ENCODE results near the gene ETF1.
A peak's percentile ranks its signal among the peaks of the same experiment; 100 is the strongest.

ETF1 gene

GRCh38 chr5:138542956-138543729, at the start of gene ETF1:
TSS of gene ETF1 (minus strand) at chr5:138543236. CDS start at chr5:138542918, 318 bp downstream.
- DNase-seq (ENCODE audit: low spot score): peak; percentile 100

GRCh38 chr5:138588013-138588788, 45.2 kb upstream of the ETF1 start:
- no peak for DNase-seq (ENCODE audit: low spot score)

GRCh38 chr5:138585157-138585556, 42.1 kb upstream of the ETF1 start:
- DNase-seq (ENCODE audit: low spot score): no peak

GRCh38 chr5:138583984-138584637, 41.1 kb upstream of the ETF1 start:
- DNase-seq (ENCODE audit: low spot score): no peak

GRCh38 chr5:138582959-138583358, 39.9 kb upstream of the ETF1 start:
- DNase-seq (ENCODE audit: low spot score): no peak

- no peak for DNase-seq (ENCODE audit: low spot score)
Observed at GRCh38 chr5:138580777-138581176, 37.7 kb upstream of the ETF1 start.

GRCh38 chr5:138580001-138580400, 37.0 kb upstream of the ETF1 start:
- DNase-seq (ENCODE audit: low spot score): no peak

- no peak for DNase-seq (ENCODE audit: low spot score)
Observed at GRCh38 chr5:138579517-138579863, 36.5 kb upstream of the ETF1 start.

GRCh38 chr5:138577452-138577851, 34.4 kb upstream of the ETF1 start:
- DNase-seq (ENCODE audit: low spot score): no peak

GRCh38 chr5:138575194-138576015, 32.4 kb upstream of the ETF1 start, which contains the start of gene HSPA9:
TSS of gene HSPA9 (minus strand) at chr5:138575401. CDS start at chr5:138575318, 83 bp downstream.
- peak; percentile 97 for DNase-seq (ENCODE audit: low spot score)

- DNase-seq (ENCODE audit: low spot score): no peak
Observed at GRCh38 chr5:138574744-138575193, 31.7 kb upstream of the ETF1 start.

- no peak for DNase-seq (ENCODE audit: low spot score)
Observed at GRCh38 chr5:138573949-138574670, 31.1 kb upstream of the ETF1 start.

- DNase-seq (ENCODE audit: low spot score): no peak
Observed at GRCh38 chr5:138573223-138573622, 30.2 kb upstream of the ETF1 start.

- DNase-seq (ENCODE audit: low spot score): no peak
Observed at GRCh38 chr5:138570871-138571270, 27.8 kb upstream of the ETF1 start.

- no peak for DNase-seq (ENCODE audit: low spot score)
Observed at GRCh38 chr5:138569782-138570181, 26.7 kb upstream of the ETF1 start.

GRCh38 chr5:138568061-138568824, 25.2 kb upstream of the ETF1 start:
- no peak for DNase-seq (ENCODE audit: low spot score)

GRCh38 chr5:138566792-138567191, 23.8 kb upstream of the ETF1 start:
- DNase-seq (ENCODE audit: low spot score): no peak

GRCh38 chr5:138565100-138565821, 22.2 kb upstream of the ETF1 start:
- DNase-seq (ENCODE audit: low spot score): peak; percentile 54

- no peak for DNase-seq (ENCODE audit: low spot score)
Observed at GRCh38 chr5:138564242-138564641, 21.2 kb upstream of the ETF1 start.

All from CD4-positive, alpha-beta T cell treated with Interleukin-6 at 100 ng/mL for 8 hours (primary cell).